Subcutaneous adipose tissue (tissue), 4 donors: ENCODE results near the gene DNTT. TPM values are rescaled to one million over a fixed set of nuclear protein-coding genes. Genes with fewer than 3 reads are reported as not detected.

Source experiments
- total RNA-seq, 4 donors: library from RNA; depleted of rRNA; stranded (reverse); fragments of >200 nt; gene quantifications; one replicate each; pipeline ENCODE4 v1.1.0, GENCODE V29; 2016
- TF ChIP-seq, protein P1 (sequence below): fragments of 450-650 bp; IDR thresholded peaks from one replicate; pipeline ENCODE4 v1.5.1; 2016; ENCODE audit warnings: low read depth, mild to moderate bottlenecking, control low read depth, antibody characterized with exemption, moderate library complexity

The DNTT gene
- total RNA-seq, 4 donors from 2014 or later, result not detected

DNA sequence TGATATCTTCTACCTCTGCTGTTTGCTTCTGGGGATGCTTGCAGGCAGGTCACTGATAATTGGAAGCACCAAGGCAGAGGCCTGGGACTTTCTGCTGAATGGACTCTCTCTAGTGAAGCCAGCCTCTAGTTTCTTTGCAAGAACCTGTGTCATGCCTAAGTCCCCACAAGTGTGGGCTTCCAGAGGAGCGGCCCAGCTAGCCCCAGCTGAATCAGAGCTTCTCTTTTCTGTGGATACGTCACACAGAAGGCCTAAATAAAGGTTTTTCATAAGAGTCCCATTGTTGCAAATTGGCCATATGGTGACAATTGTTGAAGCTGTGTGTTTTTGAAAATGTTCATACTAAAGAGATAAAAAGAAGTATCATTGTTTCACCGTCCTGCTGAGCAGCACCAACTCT, 61.3 kb downstream of the DNTT start:
- TF ChIP-seq, protein P1, sequence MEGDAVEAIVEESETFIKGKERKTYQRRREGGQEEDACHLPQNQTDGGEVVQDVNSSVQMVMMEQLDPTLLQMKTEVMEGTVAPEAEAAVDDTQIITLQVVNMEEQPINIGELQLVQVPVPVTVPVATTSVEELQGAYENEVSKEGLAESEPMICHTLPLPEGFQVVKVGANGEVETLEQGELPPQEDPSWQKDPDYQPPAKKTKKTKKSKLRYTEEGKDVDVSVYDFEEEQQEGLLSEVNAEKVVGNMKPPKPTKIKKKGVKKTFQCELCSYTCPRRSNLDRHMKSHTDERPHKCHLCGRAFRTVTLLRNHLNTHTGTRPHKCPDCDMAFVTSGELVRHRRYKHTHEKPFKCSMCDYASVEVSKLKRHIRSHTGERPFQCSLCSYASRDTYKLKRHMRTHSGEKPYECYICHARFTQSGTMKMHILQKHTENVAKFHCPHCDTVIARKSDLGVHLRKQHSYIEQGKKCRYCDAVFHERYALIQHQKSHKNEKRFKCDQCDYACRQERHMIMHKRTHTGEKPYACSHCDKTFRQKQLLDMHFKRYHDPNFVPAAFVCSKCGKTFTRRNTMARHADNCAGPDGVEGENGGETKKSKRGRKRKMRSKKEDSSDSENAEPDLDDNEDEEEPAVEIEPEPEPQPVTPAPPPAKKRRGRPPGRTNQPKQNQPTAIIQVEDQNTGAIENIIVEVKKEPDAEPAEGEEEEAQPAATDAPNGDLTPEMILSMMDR, result no peak

GRCh38 chr10:96366508-96366907, 62.3 kb downstream of the DNTT start:
- TF ChIP-seq, protein P1, result no peak

GRCh38 chr10:96367470-96367869, 63.2 kb downstream of the DNTT start:
- TF ChIP-seq, protein P1, result no peak

- TF ChIP-seq, protein P1, result no peak
Observed at GRCh38 chr10:96368971-96369370, 64.7 kb downstream of the DNTT start.

GRCh38 chr10:96369890-96370583, 65.8 kb downstream of the DNTT start:
- TF ChIP-seq, protein P1, result no peak

GRCh38 chr10:96370584-96371157, 66.4 kb downstream of the DNTT start:
- TF ChIP-seq, protein P1, result no peak

DNA sequence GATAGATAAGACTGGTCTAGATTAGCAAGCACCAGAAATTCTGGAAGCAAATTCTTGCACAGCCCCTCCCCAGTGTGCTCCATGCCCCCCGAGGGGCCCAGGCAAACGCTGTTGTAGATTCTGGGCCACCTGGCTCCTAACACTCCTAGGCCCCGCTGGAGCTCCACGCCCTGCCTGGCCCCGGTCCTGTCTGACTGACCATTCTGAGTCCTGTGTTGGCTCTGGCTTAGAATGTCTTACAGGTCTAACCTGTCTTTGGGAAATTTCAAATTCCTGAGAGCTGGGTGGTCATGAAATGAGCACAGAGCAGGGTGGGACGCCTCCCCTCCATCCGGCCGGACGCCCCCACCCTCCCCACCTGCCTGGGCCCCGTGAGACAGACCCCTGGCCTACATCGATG, 67.1 kb downstream of the DNTT start:
- TF ChIP-seq, protein P1, result no peak
